NCI-H460 (cell line): ENCODE data around the gene ADM2. TPM values are rescaled to one million over a fixed set of nuclear protein-coding genes. Genes with fewer than 3 reads are reported as not detected.
"Not testable (repeated sequence)": the region's sequence is repeated elsewhere in the genome, so short reads cannot be mapped to it uniquely, and the experiment has no call there.

Experiments
- DNase-seq: peaks from one replicate; pipeline ENCODE4 v3.0.0-alpha.2; 2016; ENCODE audit warnings: low read depth; ENCODE audit errors: extremely low read depth
- polyA plus RNA-seq: library from polyadenylated mRNA; depleted of rRNA; stranded (reverse); fragments of >200 nt; gene quantifications from 2 replicates; pipeline ENCODE4 v1.2.3, GENCODE V29; 2014; cell fraction: nucleus; rRNA removed
- total RNA-seq: library from RNA; depleted of rRNA; stranded (reverse); fragments of >200 nt; shearing (Covaris generic); gene quantifications from 2 replicates; pipeline ENCODE4 v1.2.3, GENCODE V29; 2014; rRNA removed

The ADM2 gene, protein sequence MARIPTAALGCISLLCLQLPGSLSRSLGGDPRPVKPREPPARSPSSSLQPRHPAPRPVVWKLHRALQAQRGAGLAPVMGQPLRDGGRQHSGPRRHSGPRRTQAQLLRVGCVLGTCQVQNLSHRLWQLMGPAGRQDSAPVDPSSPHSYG
- total RNA-seq = 8.9 and 9.2 TPM in 2 replicates
- polyA plus RNA-seq = 12.6 and 15.2 TPM in 2 replicates

DNA sequence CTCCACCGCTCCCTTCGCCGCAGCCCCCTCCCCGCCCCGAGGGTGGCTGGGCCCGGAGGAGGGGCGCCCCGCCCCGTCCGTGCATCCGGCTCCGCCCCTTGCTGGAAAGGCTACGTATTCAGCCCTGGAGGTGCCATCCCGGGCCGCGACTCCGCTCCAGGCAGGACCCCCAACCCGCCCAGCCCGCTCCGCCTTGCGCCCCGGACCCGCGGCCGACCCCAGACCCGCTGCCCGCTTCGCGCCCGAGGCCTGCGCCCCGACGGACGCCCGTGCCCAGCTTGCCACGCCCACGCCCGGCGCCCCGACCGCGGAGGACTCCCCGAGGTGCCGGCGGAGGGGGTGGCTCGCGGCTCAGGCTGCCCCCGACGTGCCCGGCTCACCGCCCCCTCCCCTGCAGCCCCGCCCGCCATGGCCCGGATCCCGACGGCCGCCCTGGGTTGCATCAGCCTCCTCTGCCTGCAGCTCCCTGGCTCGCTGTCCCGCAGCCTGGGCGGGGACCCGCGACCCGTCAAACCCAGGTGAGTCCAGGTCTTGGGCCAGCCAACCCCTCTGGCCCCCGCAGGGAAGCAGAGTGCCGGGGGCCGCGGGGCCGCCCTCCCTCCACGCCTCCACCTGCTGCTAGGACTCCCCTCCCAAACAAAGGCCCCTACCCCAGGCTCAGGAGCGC is at the start of gene ADM2:
Gene ADM2, plus strand, starts transcription at position 104 of the 667 bp plus-strand sequence. Its CDS starts 305 bp downstream, at position 409.
- peak; percentile 27 for DNase-seq

DNA sequence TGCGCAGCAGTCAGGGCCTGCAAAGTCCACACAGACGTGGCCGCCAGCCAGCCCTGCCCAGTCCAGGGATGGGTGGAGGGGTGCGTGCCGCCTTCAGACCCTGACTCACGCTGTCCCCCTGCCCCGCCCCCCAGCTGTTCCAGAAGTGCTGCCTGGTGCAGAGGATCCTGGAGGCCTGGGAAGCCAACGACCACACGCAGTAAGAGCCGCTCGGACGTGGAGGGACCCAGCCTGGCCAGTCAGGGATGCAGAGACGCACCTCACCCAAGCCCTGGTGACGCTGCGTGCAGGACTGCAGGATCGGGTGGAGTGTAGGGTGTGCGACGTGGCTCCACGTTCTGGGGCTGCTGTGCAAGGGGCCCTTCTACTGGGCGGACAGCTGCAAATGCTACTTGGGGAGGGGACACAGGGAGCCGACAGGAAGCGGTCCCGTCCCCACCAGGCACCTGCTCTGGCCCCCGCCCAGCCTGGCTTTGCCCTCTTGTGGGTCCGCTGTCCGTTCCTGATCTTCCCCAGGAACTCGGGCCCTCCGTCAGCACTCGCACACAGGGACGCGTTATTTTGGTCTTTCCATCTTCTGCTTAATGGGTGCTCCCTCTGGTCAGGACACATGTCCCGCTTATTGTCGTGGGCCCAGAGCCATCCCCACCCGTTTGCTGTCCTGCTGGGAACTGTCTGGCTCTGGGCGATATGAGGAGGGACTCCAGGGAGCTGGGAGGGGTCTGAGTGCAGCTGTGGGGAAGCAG is 49.0 kb upstream of the ADM2 start:
- no peak for DNase-seq

DNA sequence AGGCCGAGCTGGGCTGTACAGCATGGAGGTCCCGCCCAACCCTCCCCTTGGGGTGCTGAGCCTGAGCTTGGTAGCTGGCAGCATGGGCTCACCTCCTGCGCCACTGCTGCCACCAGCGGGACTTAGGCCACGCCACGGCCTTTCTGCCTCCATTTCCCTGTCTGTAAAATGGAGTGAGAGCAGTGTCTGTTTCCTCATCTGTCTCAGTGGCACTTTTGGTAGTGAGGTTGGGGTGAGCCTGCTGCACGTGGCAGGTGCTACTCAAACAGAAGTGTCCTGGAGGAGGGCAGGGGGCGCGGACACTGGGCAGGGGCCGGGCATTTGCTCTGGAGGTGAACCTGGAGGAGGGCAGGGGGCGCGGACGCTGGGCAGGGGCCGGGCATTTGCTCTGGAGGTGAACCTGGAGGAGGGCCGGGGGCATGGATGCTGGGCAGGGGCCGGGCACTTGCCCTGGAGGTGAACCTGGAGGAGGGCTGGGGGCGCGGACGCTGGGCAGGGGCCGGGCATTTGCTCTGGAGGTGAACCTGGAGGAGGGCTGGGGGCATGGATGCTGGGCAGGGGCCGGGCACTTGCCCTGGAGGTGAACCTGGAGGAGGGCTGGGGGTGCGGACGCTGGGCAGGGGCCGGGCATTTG is 48.3 kb upstream of the ADM2 start:
- DNase-seq = not testable (repeated sequence)

DNA sequence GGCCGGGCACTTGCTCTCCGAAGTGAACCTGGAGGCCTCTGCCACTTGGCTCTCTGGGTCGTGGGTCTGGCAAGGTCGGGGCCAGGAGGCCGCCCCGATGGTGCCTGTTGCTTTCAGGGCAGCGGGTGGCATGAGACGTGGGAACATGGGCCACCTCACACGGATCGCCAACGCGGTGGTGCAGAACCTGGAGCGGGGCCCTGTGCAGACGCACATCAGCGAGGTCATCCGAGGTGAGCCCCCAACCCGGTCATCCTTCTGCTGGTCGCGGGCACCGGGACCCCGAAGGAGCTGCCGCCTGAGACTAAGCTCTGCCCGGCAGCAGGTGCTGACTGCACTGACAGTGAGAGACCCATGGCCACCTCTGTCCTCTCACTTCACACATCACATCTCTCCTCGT is 46.5 kb upstream of the ADM2 start:
- DNase-seq = no peak

DNA sequence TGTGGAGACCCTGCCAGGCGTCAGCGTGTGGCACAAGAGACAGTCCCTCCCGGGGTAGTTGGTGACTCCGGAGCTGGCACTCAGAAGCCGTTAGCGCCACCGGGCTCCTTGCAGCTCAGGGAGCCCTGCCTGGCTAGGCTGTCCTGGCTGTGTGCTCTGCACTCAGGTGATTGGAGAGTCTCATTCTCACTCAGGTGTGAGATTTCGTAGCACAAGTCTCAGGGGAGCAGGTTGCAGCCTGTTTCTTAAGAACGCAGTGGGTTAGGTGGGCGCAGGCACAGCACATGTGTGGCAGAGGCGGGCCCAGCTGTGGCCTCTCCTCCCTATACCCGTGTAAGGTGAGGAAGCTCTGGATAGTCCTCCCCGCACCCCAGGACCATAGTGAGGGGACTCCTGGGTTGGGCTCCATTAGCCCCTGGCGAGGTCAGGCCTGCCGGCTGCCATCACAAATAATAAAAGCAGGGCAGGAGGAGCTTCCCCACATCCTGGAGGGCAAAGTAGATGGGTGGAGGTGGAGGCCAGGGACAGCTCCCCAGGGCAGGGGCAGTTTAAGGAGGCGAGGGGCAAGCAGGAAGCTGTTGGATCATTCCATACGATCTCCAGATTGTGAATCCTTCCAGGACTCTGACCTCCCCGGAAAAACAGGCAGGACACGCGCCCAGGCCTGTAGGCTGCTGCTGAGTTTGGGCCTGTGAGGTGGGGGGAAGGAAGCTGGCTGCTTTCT is 45.9 kb upstream of the ADM2 start:
- no peak for DNase-seq

DNA sequence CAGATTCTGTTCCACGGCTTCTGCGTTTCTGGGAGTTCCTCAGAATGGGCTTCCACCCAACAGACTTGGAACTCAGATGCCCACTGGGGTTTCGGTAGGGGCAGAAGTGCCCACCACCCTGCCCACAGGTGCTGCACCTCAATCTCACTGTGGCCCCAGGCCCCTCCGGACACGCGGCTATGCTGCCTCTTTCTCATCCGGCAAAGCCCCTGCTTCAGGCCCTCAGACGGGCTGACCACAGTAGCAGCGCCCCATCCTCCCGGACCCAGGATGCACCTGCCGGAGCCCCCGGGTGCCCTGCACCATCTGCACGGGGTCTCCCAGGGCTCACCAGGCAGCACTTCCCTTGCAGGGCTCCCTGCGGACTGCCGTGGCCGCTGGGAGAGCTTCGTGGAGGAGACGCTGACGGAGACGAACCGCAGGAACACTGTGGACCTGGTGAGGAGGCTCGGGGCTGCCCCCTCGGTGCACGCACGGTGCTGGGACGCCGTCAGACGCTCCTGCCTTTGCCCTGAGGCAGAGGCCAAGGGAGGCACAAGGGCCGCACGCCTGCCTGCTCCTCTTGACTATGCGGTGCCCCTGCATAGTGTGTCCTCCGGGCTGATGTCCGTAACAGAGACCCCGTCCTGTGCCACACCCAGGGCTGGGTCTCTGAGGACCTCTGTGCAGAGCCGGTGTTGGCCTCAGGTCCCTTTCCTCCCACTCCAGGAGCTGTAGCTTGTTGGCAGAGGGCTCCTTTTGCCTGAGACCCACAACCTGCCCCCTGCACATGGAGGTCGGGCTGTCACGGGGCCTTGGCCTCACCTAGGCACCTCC is 45.1 kb upstream of the ADM2 start:
- no peak for DNase-seq

DNA sequence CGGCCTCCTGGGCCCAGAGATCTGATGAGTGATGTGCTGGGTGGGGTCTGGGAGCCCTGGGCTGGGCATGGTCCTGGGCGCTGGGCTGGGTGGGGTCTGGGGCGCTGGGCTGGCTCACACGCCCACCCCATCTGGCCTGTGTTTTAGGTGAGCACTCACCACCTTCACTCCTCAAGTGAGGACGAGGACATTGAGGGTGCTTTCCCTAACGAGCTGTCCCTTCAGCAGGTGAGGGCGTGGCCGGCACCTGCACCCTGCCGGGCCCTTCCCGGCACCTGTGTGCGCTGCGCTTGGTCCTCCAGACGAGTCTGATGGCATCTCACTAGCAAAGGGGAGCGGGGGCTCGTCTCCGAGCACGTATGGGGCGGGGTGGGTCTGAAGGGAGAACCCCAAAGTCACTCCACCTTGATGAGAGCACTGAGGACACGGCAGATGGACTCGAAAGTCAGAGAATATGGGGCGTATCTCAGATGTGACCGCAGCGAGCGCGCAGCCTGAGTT is 44.5 kb upstream of the ADM2 start:
- DNase-seq = no peak

DNA sequence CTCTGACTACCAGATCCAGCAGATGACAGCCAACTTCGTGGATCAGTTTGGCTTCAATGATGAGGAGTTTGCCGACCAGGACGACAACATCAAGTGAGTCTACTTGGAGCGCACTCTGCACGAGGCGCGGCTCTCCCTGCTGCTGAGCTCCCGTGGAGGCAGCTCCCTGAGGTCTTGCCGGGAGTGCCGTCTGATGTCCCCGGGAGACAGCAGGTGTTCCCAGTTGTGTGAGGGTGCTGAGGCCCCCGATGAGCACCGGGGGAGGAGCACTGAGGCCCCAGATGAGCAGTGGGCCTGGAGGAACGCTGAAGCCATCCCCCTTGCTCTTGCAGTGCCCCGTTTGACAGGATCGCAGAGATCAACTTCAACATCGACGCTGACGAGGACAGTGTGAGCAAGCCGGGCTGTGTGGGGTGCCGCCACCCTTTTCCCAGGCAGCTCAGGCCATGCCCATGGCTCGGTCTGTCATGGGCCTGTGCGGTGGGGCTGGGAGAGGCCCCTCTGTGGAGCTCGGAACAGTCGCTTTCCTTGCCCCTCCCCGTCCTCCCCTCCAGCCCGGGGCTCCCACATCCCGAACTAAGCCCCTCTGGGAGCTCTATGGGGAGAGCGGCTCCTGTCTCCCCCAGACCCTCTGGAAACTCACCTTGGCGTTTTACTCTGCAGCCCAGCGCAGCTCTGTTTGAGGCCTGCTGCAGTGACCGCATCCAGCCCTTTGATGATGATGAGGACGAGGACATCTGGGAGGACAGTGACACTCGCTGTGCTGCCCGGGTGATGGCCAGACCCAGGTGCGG is 43.6 kb upstream of the ADM2 start:
- no peak for DNase-seq

DNA sequence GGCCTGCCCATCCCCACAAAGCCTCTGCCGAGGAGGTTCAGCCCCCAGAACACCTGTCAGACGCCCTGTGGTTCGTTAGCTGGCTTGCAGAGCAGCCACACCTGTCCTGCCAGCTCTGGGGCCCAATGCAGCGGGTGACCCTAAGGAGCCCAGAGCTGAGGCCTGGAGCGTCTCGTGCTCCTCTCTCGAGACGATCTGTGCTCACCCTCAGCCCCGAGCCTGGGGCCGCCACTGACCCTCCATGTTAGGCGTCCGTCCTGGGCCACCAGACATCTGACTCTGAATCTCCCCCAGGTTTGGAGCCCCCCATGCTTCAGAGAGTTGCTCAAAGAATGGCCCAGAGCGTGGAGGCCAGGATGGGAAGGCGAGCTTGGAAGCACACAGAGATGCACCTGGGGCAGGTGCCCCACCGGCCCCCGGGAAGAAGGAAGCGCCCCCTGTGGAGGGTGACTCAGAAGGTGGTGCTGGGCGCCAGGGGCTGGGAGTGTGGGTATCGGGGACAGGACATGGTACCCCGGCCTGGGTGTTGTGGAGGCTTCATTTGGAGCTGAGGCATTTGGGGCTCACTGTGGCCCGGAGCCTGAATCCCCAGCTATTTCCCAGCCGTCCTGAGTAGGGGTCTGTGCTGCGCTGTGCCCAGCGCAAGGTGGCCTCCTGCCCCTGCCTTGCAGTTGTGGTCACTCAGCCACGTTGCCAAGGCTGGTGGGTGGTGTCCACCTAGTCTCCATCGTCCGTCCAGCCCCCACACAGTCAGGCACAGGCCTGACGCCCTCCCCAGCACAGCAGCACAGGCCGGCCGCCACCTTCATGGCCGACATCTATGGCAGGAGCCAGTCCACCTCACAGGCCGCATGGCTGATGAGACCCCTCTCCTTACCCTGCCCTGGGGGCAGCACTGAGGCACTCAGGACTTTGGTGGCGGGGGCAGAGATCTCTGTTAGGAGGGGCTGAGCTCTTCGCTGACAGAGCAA is 42.8 kb upstream of the ADM2 start:
- DNase-seq = no peak

DNA sequence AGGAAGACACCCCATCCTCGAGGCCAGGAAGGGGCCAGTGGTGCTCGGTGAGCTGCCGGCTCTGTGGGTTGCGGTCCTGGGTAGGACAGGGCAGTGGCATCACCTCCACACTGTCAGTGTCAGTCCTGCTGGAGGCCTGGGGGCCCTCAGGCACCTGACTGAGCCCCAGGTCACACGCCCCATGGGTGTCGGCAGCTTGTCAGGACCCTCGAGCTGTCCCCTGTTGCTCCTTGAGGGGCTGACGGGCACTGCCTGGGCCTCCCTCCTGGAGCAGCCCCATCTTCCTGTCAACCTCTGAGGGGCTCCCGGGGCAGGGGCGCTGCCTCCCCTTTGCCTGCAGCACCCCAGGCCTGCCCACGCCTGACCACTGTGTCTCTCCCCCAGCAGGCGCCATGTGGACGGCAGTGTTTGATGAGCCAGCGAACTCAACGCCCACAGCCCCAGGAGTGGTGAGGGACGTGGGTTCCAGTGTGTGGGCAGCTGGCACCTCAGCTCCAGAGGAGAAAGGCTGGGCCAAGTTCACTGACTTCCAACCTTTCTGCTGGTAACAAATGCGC is 42.0 kb upstream of the ADM2 start:
- no peak for DNase-seq

DNA sequence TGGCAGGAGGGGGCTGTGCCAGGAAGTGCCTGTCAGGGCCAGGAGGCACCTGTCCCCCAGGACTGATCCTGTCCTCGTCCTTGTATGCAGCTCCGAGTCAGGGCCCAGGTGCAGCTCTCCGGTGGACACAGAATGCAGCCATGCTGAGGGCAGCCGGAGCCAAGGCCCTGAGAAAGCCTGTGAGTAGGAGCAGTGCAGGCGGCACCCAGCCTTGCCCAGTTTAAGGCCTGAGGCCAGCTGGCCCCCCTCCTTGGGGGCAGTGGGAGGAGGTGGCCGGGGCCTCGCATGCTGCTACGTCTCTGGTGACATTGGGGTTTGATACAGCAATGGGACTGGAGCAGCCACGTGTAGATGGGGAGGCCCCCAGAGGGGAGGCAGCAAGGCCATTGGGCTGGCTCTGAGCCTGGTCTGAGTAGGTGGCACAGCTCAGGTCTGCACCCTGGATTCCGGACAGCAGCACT is 41.4 kb upstream of the ADM2 start:
- no peak for DNase-seq

DNA sequence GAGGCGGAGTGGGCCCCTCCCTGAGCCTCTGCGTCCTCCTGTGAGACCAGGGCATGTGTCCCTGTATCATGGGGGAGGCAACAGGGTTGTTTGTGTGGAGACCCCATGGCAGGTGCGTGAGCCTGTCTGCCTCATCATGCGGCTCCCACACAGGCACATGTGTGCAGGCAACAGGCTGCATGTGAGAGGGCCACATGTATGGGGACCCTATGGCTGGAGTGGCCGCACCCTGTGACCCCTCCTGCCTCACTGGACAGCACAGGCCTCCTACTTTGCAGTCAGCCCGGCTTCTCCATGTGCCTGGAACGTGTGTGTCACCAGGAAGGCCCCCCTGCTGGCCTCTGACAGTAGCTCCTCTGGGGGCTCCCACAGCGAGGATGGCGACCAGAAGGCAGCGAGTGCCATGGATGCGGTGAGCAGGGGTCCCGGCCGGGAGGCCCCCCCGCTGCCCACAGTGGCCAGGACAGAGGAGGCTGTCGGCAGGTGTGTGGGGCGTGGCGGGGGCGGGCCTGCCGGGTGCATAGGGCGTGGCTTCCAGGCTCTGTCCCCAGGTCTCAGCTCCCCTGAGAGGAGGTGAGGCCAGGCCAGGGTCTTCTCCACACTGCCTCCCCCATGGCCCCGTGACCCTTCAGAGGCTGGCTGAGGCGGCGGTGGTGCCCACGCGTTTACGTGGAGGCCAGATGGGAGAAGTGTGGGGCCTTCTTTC is 40.6 kb upstream of the ADM2 start:
- no peak for DNase-seq

DNA sequence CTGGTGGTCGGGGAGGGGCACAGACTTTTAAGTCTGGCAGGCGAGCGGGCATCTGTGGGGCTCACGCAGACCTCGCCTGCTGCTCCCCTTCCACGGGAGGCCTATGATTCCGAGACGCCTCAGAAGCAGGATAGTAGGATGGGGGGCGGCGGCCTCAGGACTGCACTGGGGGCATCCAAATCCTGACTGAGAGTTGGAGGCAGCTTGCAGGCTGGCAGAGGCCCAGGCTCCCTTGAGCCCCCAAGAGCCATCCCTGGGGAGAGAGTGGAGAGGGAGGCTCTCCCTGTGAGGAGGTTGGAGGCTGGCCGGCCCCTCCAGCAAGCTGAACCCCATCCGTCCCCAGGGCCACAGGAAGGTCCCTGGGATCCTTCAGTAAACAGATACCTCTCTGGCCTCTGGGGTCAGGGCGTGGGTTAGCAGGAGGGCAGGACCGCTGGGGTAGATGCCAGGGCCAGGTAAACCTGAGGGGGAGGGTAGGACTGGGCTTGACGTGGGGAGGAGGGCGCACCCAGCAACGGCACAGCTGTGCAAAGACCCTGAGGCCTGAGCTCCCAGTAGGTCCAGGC is 39.8 kb upstream of the ADM2 start:
- DNase-seq = no peak

DNA sequence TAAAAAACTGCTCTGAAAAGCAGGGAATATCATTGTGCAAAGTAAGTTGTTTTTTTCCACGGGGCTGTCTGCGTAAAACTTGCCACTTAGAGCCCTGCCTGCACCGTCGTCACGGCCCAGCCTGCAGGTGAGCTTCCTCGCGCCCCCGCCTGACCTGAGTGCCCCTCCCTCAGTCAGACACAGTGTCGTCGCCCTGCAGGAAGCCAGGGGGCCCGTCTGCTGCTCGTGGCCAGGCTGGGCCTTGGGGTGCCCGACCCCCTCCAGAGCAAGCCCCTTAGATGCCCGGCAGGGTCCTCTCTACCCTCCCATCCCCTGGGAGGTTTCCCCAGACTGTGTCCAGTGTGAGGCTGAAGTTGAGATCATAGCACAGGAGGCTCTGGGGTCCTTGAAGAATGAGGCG is 38.1 kb upstream of the ADM2 start:
- DNase-seq = no peak

DNA sequence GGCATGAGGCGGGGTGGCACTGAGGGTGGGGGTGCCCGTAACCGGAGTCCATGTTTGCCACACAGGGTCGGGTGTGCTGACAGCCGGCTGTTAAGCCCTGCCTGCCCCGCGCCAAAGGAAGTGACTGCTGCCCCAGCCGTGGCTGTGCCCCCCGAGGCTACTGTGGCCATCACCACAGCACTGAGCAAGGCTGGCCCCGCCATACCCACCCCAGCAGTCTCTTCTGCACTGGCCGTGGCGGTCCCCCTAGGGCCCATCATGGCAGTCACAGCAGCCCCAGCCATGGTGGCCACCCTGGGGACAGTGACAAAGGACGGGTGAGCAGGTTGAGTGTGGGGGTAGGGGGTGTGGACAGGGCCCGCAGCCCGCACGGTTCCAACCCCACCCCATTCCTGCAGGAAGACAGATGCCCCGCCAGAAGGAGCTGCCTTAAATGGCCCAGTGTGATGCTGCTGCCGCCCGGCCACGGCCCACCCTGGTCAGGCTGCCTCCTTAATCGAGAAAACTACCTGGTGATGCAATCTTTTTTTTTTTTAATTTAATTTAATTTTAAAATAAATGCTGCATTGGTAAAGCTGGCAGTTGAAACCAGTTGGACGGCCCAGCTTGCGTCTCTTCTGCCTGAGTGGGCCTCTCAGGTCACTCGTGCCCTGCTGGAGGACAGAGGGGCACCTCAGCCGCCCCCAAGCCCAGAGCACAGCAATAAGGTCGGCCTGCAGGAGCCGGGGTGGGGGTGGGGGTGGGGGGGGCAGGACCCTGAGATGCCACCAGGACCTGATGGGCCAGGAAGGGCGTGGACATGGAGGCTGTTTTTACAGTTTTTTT is 37.3 kb upstream of the ADM2 start:
- no peak for DNase-seq
